Stimulated activated naive CD4-positive, alpha-beta T cell treated with Interleukin-2 at 50 U/mL for 16 hours (primary cell): Measurements from ENCODE around the gene CD81.
"Not testable (repeated sequence)": the region's sequence is repeated elsewhere in the genome, so short reads cannot be mapped to it uniquely, and the experiment has no call there.

ENCODE experiments used
- DNase-seq: peaks from one replicate; lab custom pipeline; 2025; lab: John Stamatoyannopoulos, UW

Gene CD81

GRCh38 chr11:2376751-2377451 is at the start of gene CD81:
Gene CD81 (plus strand): TSS chr11:2377310. CDS start chr11:2377550, 240 bp downstream.
- DNase-seq: peak; percentile 38

- DNase-seq: no peak
Observed at GRCh38 chr11:2328021-2328420, 49.1 kb upstream of the CD81 start.

- DNase-seq: no peak
Observed at GRCh38 chr11:2328656-2329354, 48.3 kb upstream of the CD81 start.

GRCh38 chr11:2329551-2329950 is 47.6 kb upstream of the CD81 start:
- DNase-seq: no peak

GRCh38 chr11:2330696-2331095 is 46.4 kb upstream of the CD81 start:
- DNase-seq: no peak

- DNase-seq: no peak
Observed at GRCh38 chr11:2331404-2331803, 45.7 kb upstream of the CD81 start.

- not testable (repeated sequence) for DNase-seq
Observed at GRCh38 chr11:2332569-2332968, 44.5 kb upstream of the CD81 start.

- DNase-seq: not testable (repeated sequence)
Observed at GRCh38 chr11:2333486-2334205, 43.5 kb upstream of the CD81 start.

GRCh38 chr11:2335286-2335685 is 41.8 kb upstream of the CD81 start:
- not testable (repeated sequence) for DNase-seq

GRCh38 chr11:2338760-2339159 is 38.4 kb upstream of the CD81 start:
- not testable (repeated sequence) for DNase-seq

GRCh38 chr11:2342557-2342956 is 34.6 kb upstream of the CD81 start:
- DNase-seq: no peak

GRCh38 chr11:2342981-2343380 is 34.1 kb upstream of the CD81 start:
- DNase-seq: no peak

- no peak for DNase-seq
Observed at GRCh38 chr11:2343502-2343901, 33.6 kb upstream of the CD81 start.

GRCh38 chr11:2345050-2345449 is 32.1 kb upstream of the CD81 start:
- DNase-seq: no peak

GRCh38 chr11:2346014-2346413 is 31.1 kb upstream of the CD81 start:
- DNase-seq: no peak

GRCh38 chr11:2346586-2347307 is 30.4 kb upstream of the CD81 start:
- no peak for DNase-seq

- DNase-seq: no peak
Observed at GRCh38 chr11:2347308-2347830, 29.7 kb upstream of the CD81 start.

- DNase-seq: no peak
Observed at GRCh38 chr11:2348986-2349385, 28.1 kb upstream of the CD81 start.

- DNase-seq: no peak
Observed at GRCh38 chr11:2351701-2352100, 25.4 kb upstream of the CD81 start.

GRCh38 chr11:2352420-2352819 is 24.7 kb upstream of the CD81 start:
- DNase-seq: no peak

GRCh38 chr11:2355000-2355644 is 22.0 kb upstream of the CD81 start:
- DNase-seq: no peak

- DNase-seq: no peak
Observed at GRCh38 chr11:2357246-2357645, 19.9 kb upstream of the CD81 start.
